H1 (cell line): ENCODE data around the gene CENPF. TPM values are rescaled to one million over a fixed set of nuclear protein-coding genes. Genes with fewer than 3 reads are reported as not detected.

Source experiments
- CEBPB ChIP-seq: IDR thresholded peaks from 2 replicates; pipeline ENCODE4 v1.6.1; 2012; ENCODE audit warnings: low read depth, low read length
- CHD2 ChIP-seq: IDR thresholded peaks from 2 replicates; pipeline ENCODE4 v1.6.1; 2012; ENCODE audit warnings: low read length, improper control_type of control experiment
- CREB1 ChIP-seq: IDR thresholded peaks from 2 replicates; pipeline ENCODE4 v1.6.1; 2012; ENCODE audit warnings: inconsistent platforms
- EZH2 ChIP-seq: fragments of 200-600 bp; sonication (generic); IDR thresholded peaks from 2 replicates; pipeline ENCODE4 v1.7.1; 2012; ENCODE audit warnings: low read depth, mild to moderate bottlenecking, moderate library complexity, low read length, inconsistent platforms; ENCODE audit not compliant: severe bottlenecking
- JUND ChIP-seq: IDR thresholded peaks from 2 replicates; pipeline ENCODE4 v1.6.1; 2011; ENCODE audit warnings: mild to moderate bottlenecking, improper control_type of control experiment, low read length
- KDM1A ChIP-seq: fragments of 200-600, 300-600 bp; sonication (generic); IDR thresholded peaks from 2 replicates; pipeline ENCODE4 v1.7.1; 2016; ENCODE audit warnings: mild to moderate bottlenecking, low read length, borderline replicate concordance
- RNF2 ChIP-seq: fragments of 200-900, 300-1000 bp; sonication (generic); IDR thresholded peaks from 2 replicates; pipeline ENCODE4 v1.7.1; 2016; ENCODE audit warnings: borderline replicate concordance, low read depth, mild to moderate bottlenecking, antibody characterized with exemption, low read length; ENCODE audit not compliant: poor library complexity, severe bottlenecking; ENCODE audit errors: missing control alignments
- SP1 ChIP-seq: IDR thresholded peaks from 2 replicates; pipeline ENCODE4 v1.6.1; 2011; ENCODE audit warnings: low read depth, low read length
- SP2 ChIP-seq: IDR thresholded peaks from 2 replicates; pipeline ENCODE4 v1.6.1; 2012; ENCODE audit warnings: mild to moderate bottlenecking, low read length, inconsistent platforms
- polyA plus RNA-seq, 7 experiments: library from polyadenylated mRNA; depleted of rRNA in 3 of 7; stranded (reverse) in 5 of 7; unstranded in 2 of 7; fragments of >200 nt in 5 of 7; fragments of 200-250 nt in 2 of 7; gene quantifications; 1 replicate in 5 of 7; 2 replicates in 1 of 7; 4 replicates in 1 of 7; pipeline versions ENCODE4 v1.2.1 to v1.2.3, GENCODE V29; 2011 to 2013; ENCODE audit warnings: missing spikeins in 2 of 7, mixed read lengths in 2 of 7
- total RNA-seq: library from RNA; stranded (reverse); fragmentation: NEBNext Ultra II Directional; extraction: Animal tissue kit (Norgen Biotek cat#: 25700); gene quantifications from 2 replicates; pipeline ENCODE4 v1.2.1, GENCODE V29; 2021
- TF ChIP-seq, protein P1 (sequence below): fragments of 300-600 bp; sonication (generic); IDR thresholded peaks from 2 replicates; pipeline ENCODE4 v1.7.1; 2012; ENCODE audit warnings: low read length, moderate library complexity, mild to moderate bottlenecking, inconsistent platforms; ENCODE audit not compliant: insufficient replicate concordance

Gene CENPF
- total and polyA plus RNA-seq, 2 of the 8 experiments (the other 6 are each of a cell fraction or from before 2014, with no cell fraction given), result 13.7 to 170 TPM

DNA sequence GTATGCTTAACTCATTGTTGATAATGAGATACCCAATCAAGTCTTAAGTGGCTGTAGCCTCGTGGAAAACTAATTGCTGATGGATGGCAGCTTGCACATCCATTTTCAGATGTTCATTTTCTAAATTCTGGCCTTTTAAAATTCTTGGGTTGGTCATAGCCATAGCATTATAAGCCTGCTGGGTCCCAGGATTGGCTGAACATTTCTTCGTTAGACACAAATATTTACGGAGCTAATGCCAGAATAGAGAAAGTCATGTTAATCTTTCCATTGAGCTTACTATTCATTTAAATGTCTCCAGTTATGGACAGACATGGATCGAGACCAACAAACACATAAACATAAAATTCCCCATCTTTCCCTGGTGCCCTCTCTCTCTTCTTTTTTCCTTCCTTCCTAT is 32.5 kb downstream of the CENPF start (continued):
- TF ChIP-seq, protein P1, sequence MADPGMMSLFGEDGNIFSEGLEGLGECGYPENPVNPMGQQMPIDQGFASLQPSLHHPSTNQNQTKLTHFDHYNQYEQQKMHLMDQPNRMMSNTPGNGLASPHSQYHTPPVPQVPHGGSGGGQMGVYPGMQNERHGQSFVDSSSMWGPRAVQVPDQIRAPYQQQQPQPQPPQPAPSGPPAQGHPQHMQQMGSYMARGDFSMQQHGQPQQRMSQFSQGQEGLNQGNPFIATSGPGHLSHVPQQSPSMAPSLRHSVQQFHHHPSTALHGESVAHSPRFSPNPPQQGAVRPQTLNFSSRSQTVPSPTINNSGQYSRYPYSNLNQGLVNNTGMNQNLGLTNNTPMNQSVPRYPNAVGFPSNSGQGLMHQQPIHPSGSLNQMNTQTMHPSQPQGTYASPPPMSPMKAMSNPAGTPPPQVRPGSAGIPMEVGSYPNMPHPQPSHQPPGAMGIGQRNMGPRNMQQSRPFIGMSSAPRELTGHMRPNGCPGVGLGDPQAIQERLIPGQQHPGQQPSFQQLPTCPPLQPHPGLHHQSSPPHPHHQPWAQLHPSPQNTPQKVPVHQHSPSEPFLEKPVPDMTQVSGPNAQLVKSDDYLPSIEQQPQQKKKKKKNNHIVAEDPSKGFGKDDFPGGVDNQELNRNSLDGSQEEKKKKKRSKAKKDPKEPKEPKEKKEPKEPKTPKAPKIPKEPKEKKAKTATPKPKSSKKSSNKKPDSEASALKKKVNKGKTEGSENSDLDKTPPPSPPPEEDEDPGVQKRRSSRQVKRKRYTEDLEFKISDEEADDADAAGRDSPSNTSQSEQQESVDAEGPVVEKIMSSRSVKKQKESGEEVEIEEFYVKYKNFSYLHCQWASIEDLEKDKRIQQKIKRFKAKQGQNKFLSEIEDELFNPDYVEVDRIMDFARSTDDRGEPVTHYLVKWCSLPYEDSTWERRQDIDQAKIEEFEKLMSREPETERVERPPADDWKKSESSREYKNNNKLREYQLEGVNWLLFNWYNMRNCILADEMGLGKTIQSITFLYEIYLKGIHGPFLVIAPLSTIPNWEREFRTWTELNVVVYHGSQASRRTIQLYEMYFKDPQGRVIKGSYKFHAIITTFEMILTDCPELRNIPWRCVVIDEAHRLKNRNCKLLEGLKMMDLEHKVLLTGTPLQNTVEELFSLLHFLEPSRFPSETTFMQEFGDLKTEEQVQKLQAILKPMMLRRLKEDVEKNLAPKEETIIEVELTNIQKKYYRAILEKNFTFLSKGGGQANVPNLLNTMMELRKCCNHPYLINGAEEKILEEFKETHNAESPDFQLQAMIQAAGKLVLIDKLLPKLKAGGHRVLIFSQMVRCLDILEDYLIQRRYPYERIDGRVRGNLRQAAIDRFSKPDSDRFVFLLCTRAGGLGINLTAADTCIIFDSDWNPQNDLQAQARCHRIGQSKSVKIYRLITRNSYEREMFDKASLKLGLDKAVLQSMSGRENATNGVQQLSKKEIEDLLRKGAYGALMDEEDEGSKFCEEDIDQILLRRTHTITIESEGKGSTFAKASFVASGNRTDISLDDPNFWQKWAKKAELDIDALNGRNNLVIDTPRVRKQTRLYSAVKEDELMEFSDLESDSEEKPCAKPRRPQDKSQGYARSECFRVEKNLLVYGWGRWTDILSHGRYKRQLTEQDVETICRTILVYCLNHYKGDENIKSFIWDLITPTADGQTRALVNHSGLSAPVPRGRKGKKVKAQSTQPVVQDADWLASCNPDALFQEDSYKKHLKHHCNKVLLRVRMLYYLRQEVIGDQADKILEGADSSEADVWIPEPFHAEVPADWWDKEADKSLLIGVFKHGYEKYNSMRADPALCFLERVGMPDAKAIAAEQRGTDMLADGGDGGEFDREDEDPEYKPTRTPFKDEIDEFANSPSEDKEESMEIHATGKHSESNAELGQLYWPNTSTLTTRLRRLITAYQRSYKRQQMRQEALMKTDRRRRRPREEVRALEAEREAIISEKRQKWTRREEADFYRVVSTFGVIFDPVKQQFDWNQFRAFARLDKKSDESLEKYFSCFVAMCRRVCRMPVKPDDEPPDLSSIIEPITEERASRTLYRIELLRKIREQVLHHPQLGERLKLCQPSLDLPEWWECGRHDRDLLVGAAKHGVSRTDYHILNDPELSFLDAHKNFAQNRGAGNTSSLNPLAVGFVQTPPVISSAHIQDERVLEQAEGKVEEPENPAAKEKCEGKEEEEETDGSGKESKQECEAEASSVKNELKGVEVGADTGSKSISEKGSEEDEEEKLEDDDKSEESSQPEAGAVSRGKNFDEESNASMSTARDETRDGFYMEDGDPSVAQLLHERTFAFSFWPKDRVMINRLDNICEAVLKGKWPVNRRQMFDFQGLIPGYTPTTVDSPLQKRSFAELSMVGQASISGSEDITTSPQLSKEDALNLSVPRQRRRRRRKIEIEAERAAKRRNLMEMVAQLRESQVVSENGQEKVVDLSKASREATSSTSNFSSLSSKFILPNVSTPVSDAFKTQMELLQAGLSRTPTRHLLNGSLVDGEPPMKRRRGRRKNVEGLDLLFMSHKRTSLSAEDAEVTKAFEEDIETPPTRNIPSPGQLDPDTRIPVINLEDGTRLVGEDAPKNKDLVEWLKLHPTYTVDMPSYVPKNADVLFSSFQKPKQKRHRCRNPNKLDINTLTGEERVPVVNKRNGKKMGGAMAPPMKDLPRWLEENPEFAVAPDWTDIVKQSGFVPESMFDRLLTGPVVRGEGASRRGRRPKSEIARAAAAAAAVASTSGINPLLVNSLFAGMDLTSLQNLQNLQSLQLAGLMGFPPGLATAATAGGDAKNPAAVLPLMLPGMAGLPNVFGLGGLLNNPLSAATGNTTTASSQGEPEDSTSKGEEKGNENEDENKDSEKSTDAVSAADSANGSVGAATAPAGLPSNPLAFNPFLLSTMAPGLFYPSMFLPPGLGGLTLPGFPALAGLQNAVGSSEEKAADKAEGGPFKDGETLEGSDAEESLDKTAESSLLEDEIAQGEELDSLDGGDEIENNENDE, result no peak
- no peak for TF ChIP-seq EZH2
- TF ChIP-seq KDM1A, result no peak
- no peak for TF ChIP-seq SP1
- TF ChIP-seq JUND, result no peak
- no peak for TF ChIP-seq RNF2
- TF ChIP-seq SP2, result no peak
- TF ChIP-seq CEBPB, result no peak
- no peak for TF ChIP-seq CREB1
- no peak for TF ChIP-seq CHD2
